GM21528 (cell line): Measurements from ENCODE around the gene FSTL4.

Experiments
- ATAC-seq: cut with Tn5 transposase; IDR thresholded peaks from one replicate; pipeline ENCODE4 v1.9.1; 2021; ENCODE audit warnings: mild to moderate bottlenecking, moderate library complexity; ENCODE audit not compliant: unreplicated experiment, low FRiP score

Gene FSTL4

GRCh38 chr5:133521801-133522200, 90.5 kb downstream of the FSTL4 start:
- no peak for ATAC-seq

- ATAC-seq: no peak
Observed at GRCh38 chr5:133520991-133521706, 91.2 kb downstream of the FSTL4 start.

- no peak for ATAC-seq
Observed at GRCh38 chr5:133520062-133520461, 92.3 kb downstream of the FSTL4 start.

GRCh38 chr5:133519191-133519590, 93.2 kb downstream of the FSTL4 start:
- no peak for ATAC-seq

GRCh38 chr5:133514456-133514855, 97.9 kb downstream of the FSTL4 start:
- ATAC-seq: no peak

GRCh38 chr5:133512896-133513295, 99.4 kb downstream of the FSTL4 start:
- no peak for ATAC-seq

GRCh38 chr5:133511653-133512235, 100.6 kb downstream of the FSTL4 start:
- no peak for ATAC-seq

- no peak for ATAC-seq
Observed at GRCh38 chr5:133510634-133511262, 101.6 kb downstream of the FSTL4 start.

GRCh38 chr5:133509742-133510079, 102.6 kb downstream of the FSTL4 start:
- no peak for ATAC-seq

GRCh38 chr5:133508845-133509741, 103.2 kb downstream of the FSTL4 start:
- ATAC-seq: no peak

- no peak for ATAC-seq
Observed at GRCh38 chr5:133508331-133508730, 104.0 kb downstream of the FSTL4 start.

- ATAC-seq: no peak
Observed at GRCh38 chr5:133506181-133506580, 106.2 kb downstream of the FSTL4 start.

- ATAC-seq: no peak
Observed at GRCh38 chr5:133503511-133503910, 108.8 kb downstream of the FSTL4 start.

GRCh38 chr5:133499895-133500294, 112.4 kb downstream of the FSTL4 start:
- ATAC-seq: no peak

GRCh38 chr5:133497608-133498348, 114.6 kb downstream of the FSTL4 start:
- ATAC-seq: no peak

GRCh38 chr5:133496631-133497030, 115.7 kb downstream of the FSTL4 start:
- no peak for ATAC-seq

- no peak for ATAC-seq
Observed at GRCh38 chr5:133494923-133495246, 117.5 kb downstream of the FSTL4 start.

GRCh38 chr5:133494232-133494922, 118.0 kb downstream of the FSTL4 start:
- ATAC-seq: no peak

GRCh38 chr5:133489632-133490031, 122.7 kb downstream of the FSTL4 start:
- no peak for ATAC-seq

GRCh38 chr5:133487093-133487492, 125.2 kb downstream of the FSTL4 start:
- no peak for ATAC-seq
